Left ventricle myocardium superior (tissue), 1 donor: ENCODE results near the gene LAMA5. TPM values are rescaled to one million over a fixed set of nuclear protein-coding genes. Genes with fewer than 3 reads are reported as not detected.

ENCODE experiments used
- ATAC-seq: fragments of 200-7000 bp; cut with Tn5 transposase; one replicate; pipeline ENCODE4 v1.9.1; 2020; ENCODE audit warnings: mild to moderate bottlenecking, moderate library complexity
- DNase-seq: peaks from one replicate; pipeline ENCODE4 v3.0.0-alpha.2; 2020
- intact Hi-C: fragments of 100-400 bp; cut with micrococcal nuclease; formaldehyde crosslinking; loops from one replicate; pipeline ENCODE4 v1.11.0; 2022
- long read RNA-seq: library from polyadenylated mRNA; unstranded; transcript quantifications from one replicate; pipeline ENCODE4 v2.0.0, GENCODE V29; 2021
- total RNA-seq: library from RNA; stranded (reverse); fragmentation: NEBNext Ultra II Directional; extraction: Animal tissue kit (Norgen Biotek cat#: 25700); gene quantifications from one replicate; pipeline ENCODE4 v1.2.1, GENCODE V29; 2021
- donor health status: DM: no; HTN: yes; CAD: no; lungs with severe emphysema.

Gene LAMA5, protein sequence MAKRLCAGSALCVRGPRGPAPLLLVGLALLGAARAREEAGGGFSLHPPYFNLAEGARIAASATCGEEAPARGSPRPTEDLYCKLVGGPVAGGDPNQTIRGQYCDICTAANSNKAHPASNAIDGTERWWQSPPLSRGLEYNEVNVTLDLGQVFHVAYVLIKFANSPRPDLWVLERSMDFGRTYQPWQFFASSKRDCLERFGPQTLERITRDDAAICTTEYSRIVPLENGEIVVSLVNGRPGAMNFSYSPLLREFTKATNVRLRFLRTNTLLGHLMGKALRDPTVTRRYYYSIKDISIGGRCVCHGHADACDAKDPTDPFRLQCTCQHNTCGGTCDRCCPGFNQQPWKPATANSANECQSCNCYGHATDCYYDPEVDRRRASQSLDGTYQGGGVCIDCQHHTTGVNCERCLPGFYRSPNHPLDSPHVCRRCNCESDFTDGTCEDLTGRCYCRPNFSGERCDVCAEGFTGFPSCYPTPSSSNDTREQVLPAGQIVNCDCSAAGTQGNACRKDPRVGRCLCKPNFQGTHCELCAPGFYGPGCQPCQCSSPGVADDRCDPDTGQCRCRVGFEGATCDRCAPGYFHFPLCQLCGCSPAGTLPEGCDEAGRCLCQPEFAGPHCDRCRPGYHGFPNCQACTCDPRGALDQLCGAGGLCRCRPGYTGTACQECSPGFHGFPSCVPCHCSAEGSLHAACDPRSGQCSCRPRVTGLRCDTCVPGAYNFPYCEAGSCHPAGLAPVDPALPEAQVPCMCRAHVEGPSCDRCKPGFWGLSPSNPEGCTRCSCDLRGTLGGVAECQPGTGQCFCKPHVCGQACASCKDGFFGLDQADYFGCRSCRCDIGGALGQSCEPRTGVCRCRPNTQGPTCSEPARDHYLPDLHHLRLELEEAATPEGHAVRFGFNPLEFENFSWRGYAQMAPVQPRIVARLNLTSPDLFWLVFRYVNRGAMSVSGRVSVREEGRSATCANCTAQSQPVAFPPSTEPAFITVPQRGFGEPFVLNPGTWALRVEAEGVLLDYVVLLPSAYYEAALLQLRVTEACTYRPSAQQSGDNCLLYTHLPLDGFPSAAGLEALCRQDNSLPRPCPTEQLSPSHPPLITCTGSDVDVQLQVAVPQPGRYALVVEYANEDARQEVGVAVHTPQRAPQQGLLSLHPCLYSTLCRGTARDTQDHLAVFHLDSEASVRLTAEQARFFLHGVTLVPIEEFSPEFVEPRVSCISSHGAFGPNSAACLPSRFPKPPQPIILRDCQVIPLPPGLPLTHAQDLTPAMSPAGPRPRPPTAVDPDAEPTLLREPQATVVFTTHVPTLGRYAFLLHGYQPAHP (N-terminal part only)
- 110 TPM for total RNA-seq
- long read RNA-seq, transcript LAMA5-212 (4 exons, 780 nt) = major isoform, 10 of 49 reads
- long read RNA-seq, partial matches to known transcripts = 25 of 49 reads
- long read RNA-seq, other reads (novel, unspliced or antisense) = 14 of 49 reads

DNA sequence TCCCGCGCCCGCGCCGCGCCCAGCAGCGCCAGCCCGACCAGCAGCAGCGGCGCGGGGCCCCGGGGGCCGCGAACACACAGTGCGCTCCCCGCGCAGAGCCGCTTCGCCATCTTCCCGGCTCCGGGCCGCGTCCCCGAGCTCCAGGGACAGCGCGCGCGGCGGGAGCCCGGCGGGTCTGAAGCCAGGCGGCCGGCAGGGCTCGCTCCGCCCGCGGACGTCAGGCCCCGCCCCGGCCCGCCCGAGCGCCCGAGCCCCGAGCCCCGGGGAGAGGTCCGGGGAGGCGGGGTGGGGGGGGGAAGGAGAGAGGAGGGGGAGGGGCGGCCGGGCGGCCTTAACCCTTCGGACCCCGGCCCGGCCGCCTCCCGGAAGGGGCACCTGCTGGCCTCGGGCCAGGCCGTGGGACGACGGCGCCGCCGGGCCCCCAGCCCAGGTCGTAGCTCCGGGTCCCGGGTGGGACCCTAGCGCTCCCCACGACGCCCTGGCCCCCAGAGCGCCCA lies at the start of gene LAMA5:
LAMA5 (minus strand) TSS at position 177 of the 497 bp plus-strand sequence; CDS start at position 110, 67 bp downstream.
- intact Hi-C loops = no loop called here
- ATAC-seq = peak; percentile 54
- DNase-seq = peak; percentile 85

DNA sequence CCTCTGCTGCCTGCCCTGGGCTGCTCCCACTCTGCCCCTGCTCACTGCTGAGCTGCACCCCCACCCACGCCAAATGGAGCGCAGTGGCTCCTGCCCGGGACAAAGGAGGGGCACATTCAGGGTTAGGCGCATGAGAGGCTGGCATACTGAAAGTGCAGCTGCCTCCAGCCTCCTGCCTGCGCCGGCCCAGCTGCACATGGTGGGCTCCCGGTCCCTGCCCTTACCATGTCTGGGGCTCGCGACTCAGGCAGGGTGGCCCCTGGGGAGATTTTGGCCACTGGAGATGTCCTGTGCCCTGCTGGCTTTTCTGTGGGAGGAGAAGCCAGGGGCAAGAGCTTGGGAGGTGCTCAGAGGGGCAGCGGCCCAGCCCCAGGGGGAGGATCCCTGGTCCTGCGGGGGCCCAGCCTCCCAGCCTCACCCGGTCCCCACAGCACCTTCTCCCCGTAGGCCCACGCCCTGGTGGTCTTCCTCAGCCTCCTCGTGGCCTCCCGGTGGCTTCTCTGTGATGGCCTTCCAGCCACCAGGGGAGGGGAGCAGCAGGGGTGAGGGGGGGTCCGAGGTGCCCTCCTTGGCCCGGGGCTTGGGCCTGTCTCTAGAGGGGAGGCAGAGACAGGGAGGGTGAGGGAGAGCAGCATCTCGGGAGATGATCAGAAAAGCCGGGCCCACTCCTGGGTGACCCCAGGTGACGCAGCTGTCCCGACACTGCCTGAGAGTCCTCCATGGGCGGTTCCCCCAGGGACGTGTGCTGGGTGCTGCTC lies 48.4 kb upstream of the LAMA5 start:
- no peak for ATAC-seq
- intact Hi-C loops = no loop called here
- no peak for DNase-seq

DNA sequence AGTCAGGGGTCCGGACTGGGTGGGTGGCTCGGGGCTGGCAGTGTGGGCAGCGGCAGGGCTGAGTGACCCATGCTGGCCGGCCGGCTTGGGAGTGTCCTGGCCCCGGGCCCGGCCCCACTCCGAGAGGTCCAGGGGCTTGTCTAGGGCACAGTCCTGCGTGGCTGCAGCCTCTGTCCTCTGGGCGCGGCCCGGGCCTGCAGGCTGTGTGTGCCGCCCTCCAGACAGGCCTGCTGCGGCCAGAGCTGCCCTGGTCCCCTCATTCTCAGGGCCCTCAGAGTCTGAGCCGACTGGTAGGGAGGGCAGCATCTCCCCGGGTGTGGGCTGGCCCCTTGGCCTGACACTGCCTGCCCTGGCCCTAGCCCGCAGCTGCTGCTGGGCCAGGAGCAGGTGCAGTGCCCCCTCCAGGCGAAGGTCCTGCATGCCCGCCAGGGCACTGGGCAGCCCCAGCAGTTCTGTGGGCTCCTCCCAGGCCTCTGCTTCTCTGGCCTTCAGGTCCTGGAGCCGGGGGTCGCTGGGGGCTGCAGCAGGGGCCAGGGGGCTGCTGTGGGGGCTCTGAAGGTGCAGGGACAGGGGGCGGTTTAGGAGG lies 46.9 kb upstream of the LAMA5 start:
- DNase-seq (no peak), ATAC-seq (no peak)
- intact Hi-C loops = no loop called here

DNA sequence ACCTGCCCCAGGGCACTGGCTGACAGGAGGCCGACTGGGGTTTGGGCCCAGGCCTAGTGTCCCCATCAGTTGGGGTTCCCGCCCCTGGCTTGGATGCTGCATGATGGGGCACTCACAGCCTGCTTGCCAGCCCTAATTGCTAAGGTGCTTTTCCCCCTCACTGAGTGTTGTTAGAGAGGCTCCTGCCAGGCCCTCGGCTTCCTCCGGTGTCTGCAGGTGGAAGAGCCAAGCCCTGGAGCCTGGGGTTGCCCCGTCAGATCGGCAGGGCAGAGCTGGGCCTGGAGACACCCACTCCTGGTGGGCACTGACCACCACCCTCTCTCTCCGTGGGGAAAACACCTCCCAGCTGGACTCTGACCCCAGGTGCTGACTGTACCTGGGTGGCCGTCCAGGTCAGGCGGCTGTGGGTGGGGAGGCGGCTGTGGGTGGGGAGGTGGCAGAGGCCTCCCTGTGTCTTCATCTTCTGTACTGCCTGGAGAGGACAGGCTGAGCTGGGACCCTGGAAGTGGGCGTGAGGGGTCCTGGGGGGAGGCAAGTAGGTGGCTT lies 46.0 kb upstream of the LAMA5 start:
- DNase-seq (no peak), ATAC-seq (no peak)
- intact Hi-C loops = no loop called here

DNA sequence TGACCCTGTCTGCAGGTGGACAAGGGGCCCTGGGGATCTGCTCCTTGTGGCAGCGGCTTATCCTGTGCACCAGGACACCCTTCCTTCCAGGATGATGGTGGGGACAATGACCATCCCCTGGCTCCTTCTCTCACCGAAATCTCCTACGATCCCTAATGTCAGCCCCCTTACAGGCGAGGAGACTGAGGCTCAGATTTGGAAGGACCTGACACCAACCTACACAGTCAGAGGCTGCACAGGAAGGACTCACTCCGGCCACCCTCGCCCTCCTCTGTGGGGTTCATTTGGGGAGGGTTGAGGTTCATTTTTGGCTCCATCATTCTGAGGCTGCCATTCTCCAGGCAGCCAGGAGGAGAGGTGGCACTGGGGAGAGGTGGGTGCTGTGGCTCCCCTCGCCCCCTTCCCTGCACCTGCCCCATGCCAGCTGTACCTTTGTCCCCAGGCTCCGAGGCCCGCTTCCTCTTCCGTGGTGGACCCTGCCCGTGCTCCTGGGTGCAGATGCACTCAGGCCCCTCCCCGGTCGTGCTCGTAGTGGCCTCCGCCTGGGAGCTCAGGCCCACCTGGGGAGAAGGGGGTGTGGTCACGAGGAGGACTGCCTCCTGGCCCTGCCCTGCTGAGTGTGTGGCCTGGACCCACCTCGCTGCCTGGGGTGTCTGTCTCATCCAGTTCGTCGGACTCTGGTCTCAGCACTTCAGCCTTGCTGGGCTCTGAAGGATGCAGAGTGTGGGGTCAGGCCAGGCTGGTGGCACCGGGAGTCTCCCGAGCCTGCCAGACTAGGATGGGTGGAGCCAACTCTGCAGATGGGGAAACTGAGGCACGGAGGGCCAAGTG lies 45.3 kb upstream of the LAMA5 start:
- intact Hi-C loops = no loop called here
- ATAC-seq (no peak), DNase-seq (no peak)

DNA sequence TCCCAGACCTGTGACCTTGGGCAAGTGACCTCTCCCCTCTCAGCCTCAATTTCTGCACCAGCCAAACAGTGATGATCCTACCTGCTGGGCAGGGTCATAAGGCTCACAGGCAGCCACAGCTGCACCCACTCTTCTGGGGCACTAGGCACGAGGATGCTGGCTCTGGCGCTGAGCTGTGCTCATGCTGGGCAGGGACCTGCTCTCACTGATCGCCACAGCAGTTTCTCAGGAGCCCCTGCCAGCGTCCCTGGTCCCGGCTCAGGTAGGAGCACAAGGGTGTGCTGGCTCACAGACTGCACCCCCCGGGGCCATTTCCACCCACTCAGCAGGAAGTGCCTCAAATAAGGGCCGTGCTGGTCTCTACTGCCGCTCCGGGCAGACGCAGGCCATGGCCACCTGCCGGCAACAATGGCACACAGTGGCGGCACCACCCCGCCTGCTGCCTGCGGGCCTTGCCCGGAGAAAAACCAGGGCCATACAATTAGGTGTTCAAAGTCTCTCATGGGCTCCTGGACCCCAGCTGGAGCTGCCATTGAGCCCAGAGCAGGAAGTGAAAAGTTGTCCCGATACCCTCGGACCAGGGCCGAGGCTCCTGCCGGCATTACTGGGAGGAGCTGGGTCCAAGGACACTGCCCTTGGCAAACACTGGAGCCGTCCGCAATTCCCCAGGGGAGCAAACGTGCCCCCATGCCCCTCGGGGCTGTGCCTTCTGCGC lies 44.5 kb upstream of the LAMA5 start:
- intact Hi-C loops = no loop called here
- ATAC-seq (no peak), DNase-seq (no peak)

DNA sequence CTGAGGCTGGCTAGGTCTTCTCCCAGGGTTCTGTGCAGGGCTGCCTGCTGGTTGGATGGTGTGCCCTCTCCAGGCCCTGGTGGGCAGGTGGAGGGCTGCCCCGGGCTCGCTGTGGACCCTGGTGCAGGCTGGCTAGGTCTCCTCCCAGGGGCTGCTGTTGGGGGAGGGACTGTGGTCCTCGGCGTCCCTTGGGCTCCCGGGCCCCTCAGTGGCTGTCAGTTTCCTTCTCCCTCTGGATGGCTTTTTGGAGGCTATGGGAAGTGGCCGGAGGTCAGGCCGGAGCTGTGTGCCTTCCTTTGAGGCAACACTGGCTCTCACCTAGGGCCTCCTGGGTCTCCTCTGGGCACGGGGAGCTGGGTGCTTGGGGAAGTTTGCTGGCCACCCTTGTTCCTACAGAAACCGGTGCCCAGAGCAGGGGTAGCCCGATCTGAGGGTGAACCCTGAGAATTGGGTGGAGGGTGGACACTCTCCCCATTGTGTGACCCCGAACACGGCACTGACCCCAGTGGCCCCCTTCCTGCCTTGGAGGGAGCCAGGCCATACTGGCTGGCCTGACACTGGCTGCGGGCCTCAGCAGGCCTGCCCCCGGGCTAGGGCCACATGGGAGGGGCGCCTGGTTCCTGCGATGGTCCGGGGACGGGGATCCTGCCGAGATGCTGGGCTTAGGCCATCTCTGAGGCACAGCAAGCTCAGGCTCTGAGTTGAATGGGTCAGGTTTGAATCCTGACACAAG lies 43.8 kb upstream of the LAMA5 start:
- intact Hi-C loops = no loop called here
- ATAC-seq (no peak), DNase-seq (no peak)

DNA sequence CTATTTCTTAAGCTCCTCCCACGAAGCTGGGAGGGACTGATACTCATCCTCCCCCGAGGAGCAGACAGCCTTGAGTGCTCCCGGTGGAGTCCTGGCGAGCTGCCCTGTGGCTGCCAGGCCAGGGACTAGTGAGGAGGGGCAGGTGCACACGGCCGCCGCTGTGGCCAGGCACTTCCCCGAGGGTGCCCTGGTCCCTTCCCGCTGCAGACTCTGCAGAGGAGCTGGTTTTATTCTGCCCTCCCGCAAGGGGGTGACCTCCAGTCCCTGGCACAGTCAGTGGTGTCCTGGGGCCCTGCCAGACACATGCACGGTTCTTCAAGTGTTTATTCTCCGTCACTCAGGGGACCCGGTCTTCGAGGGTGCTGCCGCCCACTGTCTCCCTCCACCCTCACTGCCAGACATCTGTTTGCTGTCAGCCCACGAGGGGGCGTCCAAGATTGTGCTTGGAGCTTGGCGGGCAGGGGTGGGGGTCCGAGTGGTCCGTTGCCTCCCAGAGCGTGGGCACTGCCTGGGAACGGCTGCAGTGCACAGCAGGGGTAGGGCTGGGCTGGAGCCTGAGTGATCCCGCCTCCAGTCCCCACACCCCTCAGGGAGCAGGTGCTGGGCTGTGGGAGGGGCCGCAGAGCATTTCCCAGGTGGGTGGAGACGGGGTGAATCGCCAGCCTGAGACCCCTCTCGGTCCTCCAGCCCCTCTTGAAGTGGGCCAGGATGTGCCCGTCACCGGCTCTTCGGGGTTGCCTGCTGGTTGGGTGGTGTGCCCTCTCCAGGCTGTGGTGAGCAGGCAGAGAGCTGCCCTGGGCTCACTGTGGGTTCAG lies 43.0 kb upstream of the LAMA5 start:
- ATAC-seq (peak; percentile 37), DNase-seq (peak; percentile 72)
- intact Hi-C loops = no loop called here

DNA sequence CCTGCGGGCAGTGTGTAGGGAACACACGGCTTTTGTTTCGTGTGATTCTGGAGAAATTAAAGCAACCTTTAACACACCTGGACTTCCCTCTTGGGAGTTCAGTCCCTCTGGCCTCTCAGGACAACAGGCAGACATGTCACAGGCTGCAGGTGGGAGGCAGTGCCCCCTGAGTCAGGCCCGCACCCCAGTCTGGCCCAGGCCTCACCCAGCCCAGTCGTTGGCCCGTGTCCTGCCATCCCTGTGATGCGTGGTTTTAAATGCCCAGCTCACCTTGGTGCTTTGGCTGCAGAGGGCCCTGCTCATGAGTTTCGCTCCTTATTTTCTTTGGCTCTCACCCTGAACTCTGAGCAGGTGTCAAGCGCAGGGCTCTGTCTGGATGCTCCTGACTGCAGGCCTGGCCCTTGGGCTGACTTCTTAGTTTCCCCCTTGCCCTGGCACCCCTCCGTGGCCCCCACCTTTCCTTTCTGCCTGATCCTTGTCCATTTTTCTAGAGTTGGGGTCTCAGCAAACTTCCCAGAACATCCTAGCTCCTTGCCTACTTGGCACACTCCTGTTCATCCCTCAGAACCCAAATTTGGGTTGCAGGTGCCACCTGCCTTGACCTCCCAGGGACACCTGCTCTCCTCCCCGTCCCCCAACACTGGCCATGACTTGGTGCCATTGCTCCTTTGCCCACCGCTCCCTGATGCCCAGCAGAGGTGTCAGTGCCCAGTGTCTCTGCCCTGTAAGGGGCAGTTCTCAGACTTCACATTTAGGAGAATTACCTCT lies 42.2 kb upstream of the LAMA5 start:
- ATAC-seq = no peak
- intact Hi-C loops = no loop called here

DNA sequence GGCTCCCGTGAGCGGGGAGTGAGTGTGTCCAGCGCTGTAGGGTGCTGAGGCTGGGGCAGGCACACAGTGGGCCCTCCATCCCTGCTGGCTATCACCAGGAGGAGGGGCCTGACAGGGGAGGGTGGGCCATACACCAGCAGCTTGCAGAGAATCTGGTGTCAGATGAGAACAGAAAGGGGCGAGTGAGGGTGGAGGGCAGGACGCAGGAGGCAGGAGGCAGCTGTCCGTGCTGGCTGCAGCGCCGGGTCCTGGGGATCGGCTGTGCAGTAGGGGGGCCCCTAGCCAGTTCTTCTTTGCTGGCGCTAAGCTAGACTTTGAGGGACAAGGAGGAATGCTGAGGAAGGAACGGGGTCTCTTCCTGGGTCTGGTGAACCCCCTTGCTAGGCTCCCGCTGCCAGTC lies 41.5 kb upstream of the LAMA5 start:
- no peak for DNase-seq
- ATAC-seq = no peak
- intact Hi-C loops = no loop called here

More for the DNA sequence above, 42.2 kb upstream of the LAMA5 start:
- DNase-seq = no peak

DNA sequence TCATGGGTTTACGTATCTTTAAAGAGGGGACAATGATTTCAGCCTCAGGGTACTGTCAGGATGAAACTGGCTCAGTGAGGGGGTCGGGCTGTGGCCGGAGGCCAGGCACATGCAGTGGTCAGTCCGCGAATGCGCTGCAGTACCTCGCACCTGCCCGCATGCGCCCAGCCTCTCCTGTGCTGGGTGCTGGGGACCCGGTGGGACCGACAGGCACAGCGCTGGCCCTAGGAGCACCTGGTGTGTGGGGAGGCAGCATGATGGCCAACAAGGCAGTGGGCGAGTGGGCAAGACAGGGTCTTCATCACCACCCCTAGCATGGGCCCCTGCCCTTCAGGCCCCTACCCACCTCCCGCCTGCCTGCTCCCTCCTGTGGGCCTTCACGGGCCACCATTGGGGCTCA lies 40.9 kb upstream of the LAMA5 start:
- intact Hi-C loops = no loop called here

DNA sequence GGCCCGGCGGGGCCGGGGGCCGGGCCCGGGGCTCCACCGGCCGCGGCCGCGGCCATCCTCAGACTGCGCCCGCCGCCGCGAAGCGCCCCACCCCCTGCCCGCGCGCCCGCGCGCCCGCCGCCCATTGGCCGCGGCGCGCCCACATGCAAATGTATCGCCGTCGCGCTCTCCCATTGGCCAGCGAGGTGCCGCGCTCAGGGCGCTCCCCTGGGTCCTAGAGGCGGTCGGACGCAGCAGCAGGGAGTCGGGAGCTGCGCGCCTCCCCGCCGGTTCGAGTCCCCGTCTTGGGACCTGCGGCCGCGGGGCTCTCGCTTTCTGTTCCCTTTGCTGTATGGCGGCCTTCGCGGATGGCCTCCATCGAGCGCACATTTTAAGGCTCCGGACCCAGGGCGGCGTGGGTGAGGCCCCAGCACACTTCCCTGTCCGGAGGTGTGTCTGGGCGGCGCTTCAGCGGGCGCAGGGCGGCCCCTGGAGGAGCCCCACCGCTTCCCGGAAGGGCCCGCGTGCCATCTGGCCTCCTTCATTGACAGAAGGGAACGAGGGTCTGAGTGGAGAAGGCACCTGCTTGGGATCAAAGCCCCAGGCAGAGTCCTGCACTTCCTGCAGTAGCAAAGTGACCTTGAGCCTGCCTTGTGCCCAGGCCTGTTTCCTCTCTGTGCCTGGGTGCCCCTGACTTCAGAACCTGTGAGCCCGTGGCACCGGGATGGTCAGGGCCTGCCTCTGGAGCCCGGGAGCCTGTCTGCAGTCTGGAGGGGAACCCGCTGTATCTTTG lies 40.3 kb upstream of the LAMA5 start, which contains the start of gene CABLES2:
CABLES2 (minus strand) TSS at position 65 of the 772 bp plus-strand sequence; CDS start at position 56, 9 bp downstream.
- intact Hi-C loops = no loop called here
- ATAC-seq = peak; percentile 88

More for the DNA sequence above, 40.9 kb upstream of the LAMA5 start:
- ATAC-seq = no peak
- no peak for DNase-seq

DNA sequence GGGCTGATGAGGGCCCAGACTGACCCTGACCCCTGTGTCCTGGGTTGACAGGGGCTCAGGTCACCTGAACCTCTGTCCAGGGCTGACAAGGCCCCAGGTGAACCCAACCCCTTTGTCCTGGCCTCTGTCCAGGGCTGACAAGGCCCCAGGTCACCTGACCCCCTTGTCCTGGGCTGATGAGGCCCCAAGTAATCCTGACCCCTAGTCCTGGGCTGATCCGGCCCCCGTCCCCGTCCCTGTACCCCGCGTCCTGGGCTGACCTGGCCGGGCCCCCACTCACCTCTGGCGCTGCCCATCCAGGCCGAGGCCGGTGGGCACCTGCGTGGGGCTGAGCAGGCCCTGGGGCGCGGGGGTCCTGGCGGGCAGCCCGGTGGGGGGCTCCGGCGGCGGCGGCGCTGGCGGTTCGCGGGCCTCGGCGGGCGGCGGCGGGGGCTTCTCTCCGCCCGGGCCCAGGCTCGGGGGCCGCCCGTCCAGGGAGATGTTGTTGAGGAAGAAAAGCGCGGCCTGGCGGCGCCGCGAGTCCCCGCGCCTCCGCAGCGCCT lies 39.6 kb upstream of the LAMA5 start:
- intact Hi-C loops = no loop called here
- no peak for DNase-seq
- ATAC-seq = no peak

More for the DNA sequence above, 40.3 kb upstream of the LAMA5 start, which contains the start of gene CABLES2:
- peak; percentile 97 for DNase-seq
